Activated CD4-positive, alpha-beta T cell treated with anti-CD3 and anti-CD28 coated beads for 24 hours (primary cell): ENCODE results near the gene SCAMP1.
"Not testable (repeated sequence)": the region's sequence is repeated elsewhere in the genome, so short reads cannot be mapped to it uniquely, and the experiment has no call there.

Experiments
- DNase-seq, 2 donors: peaks; one replicate each; pipeline ENCODE4 v3.0.0-alpha.2; 2020; ENCODE audit warnings: low read depth in 2 of 2

The SCAMP1 gene, protein sequence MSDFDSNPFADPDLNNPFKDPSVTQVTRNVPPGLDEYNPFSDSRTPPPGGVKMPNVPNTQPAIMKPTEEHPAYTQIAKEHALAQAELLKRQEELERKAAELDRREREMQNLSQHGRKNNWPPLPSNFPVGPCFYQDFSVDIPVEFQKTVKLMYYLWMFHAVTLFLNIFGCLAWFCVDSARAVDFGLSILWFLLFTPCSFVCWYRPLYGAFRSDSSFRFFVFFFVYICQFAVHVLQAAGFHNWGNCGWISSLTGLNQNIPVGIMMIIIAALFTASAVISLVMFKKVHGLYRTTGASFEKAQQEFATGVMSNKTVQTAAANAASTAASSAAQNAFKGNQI

DNA sequence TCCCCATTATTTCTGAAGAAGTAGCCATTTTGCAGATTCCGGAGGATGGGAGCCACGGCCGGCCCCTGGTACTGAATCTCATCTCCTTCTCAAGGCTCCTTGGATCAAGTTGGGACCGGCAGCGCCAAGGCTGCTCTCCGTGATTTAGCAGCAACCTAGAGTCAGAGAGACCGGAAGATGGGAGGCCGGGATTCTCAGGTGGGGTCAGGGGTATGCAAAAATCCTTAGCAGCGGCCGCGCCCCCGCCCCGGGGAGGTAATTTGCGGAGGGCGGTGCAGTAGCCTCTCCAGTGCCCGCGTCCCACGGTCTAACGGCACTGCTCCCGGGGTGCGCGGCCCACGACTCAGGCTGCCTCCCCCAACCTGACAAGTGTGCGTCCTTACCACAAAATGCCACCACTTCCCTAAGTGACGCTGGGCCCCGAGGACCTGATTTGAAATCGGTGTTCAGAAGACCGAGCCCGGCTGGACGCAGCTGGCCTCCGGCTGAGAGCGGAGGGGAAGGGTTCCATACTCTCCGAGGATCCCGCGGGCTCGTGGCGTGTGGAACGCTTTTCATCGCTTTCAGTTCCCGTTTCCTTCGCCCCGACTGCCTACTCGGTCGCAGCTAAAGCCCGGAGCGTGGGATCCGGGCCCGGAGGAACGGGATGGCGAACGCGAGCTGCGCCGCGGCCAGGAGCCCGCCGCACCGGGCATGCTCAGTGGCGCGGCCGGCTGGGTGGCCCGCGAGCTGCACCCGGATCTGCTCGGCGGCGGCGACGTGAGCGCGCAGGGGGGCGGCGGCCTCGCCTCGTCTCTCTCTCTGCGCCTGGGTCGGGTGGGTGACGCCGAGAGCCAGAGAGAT lies at the start of gene SCAMP1:
TSS of gene SCAMP1 (plus strand) at position 787 of the 843 bp plus-strand sequence. CDS start at position 842, 55 bp downstream.
- peak; percentile 88 to 90 for DNase-seq

DNA sequence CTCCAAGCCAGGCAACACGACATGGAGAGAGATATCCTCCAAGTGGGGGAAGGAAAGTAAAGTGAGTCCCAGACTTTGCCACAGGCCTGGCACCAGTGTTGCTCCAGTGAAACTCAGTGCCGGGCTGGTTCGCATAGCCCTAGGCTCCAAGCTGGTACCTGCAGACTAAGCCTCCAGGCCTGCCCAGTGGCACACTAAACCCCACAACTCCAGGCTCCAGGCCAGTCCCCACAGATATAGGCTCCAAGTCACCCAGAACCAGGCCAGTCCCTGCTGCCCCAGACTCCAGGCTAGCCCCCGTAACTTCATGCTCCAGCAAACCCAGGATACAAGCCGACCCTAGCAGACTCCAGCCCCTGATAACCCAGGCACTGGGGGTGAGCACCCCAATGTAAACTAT lies 42.9 kb upstream of the SCAMP1 start:
- no peak for DNase-seq

DNA sequence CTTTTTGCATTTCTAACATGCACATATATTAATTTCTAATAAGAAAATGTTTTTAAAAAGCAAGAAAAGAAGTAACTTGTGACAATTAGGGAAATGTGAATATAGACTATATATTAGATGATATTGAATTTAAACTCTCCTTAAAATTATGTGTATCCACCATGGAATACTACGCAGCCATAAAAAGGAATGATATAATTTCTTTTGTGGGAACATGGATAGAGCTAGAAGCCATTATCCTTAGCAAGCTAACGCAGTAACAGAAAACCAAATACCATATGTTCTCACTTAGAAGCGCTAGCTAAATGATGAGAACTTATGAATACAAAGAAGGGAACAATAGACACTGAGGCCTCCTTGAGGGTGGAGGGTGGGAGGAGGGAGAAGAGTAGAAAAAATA lies 42.1 kb upstream of the SCAMP1 start:
- DNase-seq, result no peak

DNA sequence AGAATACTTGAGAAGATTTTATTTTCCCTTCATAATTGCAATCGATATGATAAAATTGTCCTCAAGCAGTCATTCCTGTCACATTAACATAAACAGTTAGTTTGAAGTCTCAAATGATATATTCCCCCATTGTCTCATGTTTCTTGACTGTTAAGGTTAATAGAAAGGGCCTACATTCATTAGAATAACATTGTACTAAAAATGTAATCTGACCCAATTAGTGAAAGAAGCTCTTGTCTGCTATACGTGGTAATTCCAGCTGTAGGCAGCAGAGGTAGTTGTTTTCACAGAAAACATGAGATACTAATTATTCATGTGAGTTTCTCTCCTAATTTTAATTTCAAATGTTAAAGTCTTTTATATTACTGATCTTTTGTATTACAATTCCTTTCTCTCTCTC lies 40.0 kb upstream of the SCAMP1 start:
- DNase-seq, result no peak

DNA sequence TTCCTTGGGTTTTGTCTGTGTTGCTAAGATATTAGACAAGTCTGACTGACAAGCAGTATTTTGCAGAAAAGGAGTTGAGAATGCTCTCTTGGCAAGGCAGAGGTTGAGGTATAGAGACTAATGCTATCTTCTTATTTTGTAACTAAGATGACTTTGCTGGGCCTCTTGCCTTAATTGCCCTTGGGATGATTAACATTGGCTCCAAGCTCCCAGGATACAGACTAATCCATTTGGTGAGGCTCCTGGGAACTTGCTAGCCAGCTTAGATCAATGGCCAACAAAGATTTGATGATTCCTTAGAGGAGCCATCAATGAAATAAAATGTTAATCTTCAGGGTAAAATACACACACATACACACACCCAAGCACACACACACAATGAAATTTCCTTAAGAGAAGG lies 37.2 kb upstream of the SCAMP1 start:
- no peak for DNase-seq

DNA sequence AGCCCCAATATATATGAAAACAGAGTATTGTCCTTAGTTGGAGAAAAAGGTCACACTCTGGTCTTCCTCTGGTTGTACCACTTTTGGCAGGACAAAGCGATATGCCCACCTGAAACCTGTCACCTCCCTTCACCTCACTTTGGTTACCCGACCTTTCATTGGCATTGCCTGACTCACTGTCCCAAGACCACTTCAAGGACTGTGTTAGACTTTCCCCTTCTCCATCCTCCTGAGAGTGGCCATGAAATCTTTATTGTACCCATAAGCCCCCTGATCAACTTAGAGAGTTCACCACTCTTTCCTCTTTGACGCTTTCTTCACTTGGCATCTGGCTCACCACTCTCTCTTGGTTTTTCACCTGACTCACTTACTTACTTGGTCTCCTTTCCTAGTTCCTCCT lies 33.5 kb upstream of the SCAMP1 start:
- DNase-seq, result no peak

DNA sequence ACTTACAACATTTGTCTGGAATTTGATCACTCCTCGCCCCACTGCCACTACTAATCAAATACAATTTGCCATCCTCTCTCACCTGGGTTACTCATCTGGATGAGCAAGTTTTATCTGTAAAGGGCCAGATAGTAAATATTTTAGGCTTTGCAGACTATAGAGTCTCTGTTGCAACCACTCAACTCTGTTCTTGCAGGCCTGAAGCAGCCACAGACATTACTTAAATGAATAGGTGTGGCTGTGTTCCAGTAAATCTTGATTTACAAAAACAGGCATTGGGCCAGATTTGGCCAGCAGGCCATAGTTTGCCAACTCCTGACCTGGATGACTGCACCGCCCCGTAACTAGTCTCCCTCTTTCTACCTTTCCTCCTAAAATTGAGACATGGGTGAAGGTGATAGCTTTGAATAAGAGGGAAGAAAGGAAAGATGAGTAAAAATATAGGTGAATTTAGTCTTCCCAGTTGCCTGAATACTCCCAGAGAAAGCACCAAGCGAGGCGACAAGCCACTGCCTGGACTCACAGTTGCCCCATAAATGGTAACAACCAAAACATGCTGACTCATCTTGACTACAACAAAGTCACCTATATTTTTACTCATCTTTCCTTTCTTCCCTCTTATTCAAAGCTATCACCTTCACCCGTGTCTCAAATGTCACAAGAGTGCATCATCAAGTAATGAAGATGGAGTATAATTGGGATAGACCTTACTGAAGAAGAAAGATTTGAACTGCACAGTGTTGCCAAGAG lies 32.5 kb upstream of the SCAMP1 start:
- DNase-seq, result no peak

DNA sequence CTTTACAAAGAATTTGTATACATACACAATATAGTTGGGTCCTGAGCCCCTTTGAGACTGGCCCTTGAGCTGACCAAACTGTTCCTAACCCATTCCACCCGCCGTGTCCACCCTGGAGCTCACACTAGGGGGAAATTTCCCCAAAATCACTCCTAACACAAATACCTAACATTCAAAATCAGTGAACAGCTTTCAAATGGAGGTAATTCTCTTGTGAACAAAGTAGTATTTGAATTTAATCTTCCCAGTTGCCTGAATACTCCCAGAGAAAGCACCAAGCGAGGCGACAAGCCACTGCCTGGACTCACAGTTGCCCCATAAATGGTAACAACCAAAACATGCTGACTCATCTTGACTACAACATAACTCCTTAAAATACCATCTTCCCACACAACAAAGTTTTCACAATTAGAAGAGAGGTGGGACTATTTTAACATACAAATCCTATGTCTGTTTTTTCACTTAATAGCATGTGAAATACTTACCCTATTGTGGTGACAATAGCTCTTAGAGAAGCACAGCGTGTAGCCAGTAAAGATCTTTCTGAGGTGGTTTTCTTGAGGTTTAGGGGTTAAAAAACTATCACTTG lies 31.7 kb upstream of the SCAMP1 start:
- DNase-seq, result no peak

DNA sequence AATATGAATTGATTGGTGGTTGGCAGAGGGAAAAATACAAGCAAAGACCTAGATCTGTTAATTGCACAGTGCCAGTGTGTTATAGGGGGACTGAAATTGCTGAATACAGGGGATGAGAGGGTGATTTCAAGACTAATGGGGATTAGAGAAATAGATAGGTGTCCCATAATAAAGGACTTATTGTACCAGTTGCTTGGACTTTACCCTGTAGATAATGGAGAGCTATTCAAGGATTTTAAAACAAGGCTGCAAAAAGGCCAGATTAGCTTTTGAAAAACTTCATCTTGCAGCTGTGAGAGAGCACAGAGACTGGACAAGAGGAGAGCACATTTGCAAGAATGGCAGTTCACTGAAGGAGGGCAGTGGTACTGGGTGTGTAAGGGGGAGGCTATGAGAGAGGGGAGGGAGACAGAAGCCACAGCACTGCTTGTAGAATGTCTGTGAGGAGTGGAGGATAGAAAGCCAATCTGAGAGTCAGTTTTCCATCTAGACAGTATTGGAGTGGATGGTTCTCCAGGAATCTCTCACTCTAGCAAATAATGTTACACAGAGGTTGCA lies 28.8 kb upstream of the SCAMP1 start:
- no peak for DNase-seq

DNA sequence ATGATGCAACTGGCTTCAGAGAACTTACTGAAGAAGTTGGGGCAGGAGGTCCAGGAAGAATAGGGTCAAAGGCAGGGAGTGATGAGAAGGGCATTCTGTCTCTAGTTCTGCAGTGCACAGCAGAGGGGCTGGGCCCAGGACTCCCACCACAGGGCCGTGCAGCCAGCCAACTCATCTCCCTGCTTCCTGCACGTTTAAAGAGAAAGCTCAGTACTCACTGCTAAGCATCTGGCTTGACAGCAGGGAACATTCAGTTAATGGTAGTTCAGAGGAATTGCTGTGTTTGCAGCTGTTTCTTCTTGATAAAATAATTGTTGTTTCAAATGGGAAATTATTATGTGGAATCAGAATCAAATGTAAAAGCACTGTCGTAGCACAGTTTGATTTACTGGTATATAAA lies 25.6 kb upstream of the SCAMP1 start:
- DNase-seq, result no peak

DNA sequence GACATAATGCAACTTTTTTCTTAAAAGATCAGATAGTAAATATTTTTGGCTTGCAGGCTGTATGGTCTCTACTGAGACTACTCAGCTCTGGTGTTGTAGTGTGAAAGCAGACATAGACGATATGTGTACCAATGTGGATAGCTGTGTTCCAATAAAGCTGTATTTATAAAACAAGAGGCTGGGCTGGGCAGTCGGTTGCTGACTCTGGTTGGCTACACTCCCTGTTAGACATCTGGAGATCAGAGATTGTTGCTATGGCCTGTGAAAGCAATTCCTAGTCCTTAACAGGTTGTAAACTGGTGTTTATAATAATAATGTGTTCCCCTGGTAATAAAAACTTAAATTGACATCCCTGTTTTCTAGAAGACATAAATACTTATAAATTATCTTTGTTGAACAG lies 24.4 kb upstream of the SCAMP1 start:
- DNase-seq, result no peak

DNA sequence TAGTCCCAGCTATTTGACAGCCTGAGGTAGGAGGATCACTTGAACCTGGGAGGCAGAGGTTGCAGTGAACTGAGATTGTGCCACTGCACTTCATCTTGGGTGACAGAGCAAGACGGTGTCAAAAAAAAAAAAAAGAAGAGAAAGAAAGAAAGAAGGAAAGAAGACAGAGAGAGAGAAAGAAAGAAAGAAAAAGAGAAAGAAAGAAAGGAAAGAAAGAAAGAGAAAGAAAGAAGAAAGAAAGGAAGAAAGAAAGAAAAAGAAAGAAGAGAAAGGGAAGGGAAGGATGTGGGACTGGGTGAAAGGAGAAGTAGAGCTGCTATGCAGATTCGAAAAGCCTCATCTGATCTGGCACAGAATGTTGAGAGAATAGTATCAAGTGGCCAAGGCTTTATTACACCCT lies 23.7 kb upstream of the SCAMP1 start:
- no peak for DNase-seq

DNA sequence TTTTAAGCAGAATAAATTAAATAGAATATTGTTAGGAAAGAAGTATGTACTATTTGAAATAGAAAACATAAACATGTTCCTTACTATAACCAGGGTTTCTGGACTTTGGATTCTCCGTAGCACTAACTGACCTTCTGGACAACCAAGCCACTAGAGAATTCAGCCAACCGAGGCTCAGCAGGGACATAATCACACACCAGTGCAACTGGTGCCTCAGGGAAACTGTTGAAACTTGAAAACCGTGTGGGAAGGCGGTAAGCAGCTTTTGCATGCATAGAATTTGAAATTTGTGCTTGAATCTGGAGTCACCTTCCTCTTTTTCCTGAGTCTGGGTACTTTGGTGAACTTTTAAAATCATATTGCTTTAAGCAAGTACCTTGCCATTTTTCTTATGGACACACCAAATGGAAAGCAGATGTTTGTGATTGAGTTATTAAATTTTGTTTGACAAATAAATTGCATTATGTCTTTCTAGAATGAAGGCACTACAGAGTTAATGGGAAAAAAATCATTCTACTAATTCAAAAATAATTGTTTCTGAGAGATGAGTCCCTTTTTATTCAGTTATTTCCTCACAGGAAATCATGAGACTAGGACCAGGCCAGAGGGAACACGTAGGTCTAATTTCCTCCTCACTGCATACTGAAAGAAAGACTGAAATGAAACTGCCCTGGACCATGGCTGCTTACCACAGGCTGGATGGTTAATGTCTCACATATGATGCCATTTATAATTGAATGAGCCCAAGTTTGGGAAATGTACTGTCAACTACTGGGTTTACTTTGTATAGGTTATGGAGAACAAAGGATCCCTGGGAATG lies 20.6 kb upstream of the SCAMP1 start:
- no peak for DNase-seq

DNA sequence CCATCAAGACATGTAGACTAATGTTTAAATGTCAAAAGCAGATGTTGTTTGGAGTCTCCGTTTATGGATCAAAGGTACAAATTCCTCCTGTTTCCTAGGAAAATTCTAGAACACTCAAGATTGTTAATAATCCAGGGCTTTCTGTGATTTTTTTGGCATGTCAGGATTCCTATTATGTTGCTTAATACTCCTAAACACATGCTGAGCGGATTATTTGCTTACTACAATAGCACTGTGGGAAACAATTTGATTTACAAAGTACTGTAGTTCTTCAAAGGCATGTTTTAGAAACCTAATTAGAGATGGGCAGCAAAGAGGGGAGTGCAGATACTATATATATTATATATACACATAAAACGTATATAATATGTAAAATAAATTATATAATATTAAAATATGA lies 19.0 kb upstream of the SCAMP1 start:
- DNase-seq, result no peak

DNA sequence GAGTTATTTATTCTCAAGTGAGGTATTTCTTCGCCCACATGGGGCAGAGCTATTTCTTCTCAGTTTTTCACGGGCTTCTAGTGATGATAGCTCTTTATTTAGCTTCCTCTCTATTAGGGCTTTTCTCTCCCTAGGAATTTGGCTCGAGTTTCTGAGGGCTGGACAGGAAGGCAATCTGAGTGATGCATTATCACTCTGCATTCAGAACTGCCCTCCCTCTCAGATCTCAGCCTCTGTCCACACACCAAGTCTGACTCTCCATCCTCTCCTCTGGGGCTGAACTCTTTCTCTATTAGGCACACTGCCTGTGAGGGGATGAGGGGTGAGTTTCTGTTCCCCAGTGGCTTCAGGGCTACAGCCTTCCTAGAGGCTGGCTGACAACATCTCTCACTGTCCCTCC lies 14.9 kb upstream of the SCAMP1 start:
- DNase-seq, result no peak

DNA sequence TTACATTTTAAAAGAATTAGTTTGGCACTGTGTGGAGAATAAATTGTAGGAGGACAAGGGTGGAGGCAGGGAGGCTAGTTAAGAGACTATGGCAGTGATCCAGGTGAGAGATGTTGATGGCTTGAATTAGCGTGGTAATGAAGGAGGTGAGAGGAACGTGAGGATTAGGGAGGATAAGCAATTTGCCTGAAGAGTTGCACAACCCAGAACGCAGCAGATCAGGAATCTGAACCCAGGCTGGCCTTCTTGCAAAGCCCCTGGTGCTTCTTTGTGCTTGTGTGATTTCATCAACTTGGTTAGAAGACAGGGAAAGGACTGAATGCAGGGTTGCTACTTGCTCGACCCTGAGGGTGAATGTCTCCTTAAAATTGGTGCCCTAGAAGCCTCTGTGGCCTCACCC lies 6.9 kb upstream of the SCAMP1 start:
- DNase-seq, result no peak

DNA sequence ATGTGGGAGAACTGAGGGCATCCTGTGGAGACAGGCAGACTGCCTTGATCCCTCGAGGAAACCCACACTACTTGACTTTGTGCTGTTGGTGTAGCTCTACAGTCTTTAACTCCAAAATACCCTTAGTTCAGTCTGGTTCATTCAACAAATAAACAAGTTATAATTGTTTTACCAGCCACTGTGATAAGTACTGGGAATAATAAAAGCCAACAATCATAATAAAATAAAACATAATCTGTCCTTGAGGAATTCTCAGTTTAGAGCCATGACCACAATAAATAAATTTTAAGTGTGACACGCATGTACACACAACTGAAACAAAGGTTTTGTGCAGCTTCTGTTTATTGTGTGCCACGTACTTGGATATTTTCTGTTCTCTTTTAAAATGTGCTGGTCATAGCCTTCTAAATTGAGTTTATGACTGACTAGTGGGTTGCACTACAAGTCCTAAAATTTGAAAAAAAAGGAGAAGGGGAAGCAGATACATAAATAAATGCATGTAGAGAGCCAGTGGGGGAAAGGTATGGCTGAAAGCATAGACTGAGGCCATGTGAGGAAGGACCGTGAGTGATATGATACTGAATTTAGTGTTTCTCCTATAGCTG lies 6.2 kb upstream of the SCAMP1 start:
- DNase-seq, result no peak

DNA sequence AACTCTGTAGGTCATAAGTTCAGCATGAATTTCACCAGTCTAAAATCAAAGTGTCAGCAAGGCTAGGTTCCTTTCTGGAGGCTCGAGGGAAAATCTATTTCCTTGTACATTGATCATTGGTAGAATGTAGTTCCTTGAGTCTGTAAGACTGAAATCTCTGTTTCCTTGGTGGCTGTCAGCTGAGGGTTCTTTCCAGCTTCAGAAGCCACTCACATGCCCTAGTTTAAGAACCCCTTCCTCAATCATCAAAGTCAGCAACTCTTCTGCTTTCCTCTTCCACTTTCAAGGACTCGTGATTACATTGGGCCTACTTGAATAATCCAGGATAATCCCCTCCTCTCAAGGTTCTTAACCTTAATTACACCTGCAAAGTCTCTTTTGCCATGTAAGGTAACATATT lies 4.9 kb upstream of the SCAMP1 start:
- no peak for DNase-seq

DNA sequence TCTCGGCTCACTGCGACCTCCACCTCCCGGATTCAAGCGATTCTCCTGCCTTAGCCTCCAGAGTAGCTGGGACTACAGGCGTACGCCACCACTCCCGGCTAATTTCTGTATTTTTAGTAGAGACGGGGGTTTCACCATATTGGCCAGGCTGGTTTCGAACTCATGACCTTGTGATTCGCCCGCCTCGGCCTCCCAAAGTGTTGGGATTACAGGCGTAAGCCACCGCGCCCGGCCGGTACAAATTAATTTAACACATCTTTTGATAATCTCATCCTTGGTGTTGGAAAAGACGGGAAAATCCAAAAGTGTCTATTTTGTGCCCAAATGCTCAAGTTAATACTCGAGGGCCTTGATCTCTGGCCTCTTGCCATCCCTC lies 974 bp upstream of the SCAMP1 start:
- DNase-seq, result not testable (repeated sequence)

DNA sequence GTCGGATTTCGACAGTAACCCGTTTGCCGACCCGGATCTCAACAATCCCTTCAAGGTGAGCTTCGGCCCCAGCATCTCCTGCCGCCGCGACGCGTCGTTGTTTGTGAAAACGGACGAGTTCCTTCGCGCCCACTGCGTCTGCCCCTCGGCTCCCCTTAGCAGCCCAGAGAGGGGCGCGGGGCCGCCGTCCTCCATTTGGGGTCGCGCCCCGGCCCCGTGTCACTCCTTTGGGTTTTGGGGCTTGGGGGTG lies 182 bp downstream of the SCAMP1 start:
- DNase-seq, result no peak
